ENCODE data around the gene VSTM2B.
"Not testable (repeated sequence)": the region's sequence is repeated elsewhere in the genome, so short reads cannot be mapped to it uniquely, and the experiment has no call there.

VSTM2B gene

GRCh38 chr19:29531458-29532025 is 5.7 kb downstream of the VSTM2B start:
- DNase-seq (ENCODE audit: low read depth), result no peak

- DNase-seq (ENCODE audit: low read depth), result no peak
Measured at GRCh38 chr19:29532097-29532496, 6.3 kb downstream of the VSTM2B start.

GRCh38 chr19:29532956-29533355 is 7.2 kb downstream of the VSTM2B start:
- DNase-seq (ENCODE audit: low read depth), result no peak

GRCh38 chr19:29533578-29534544 is 8.1 kb downstream of the VSTM2B start:
- no peak for DNase-seq (ENCODE audit: low read depth)

GRCh38 chr19:29535214-29535831 is 9.5 kb downstream of the VSTM2B start:
- no peak for DNase-seq (ENCODE audit: low read depth)

- no peak for DNase-seq (ENCODE audit: low read depth)
Measured at GRCh38 chr19:29535984-29536508, 10.3 kb downstream of the VSTM2B start.

- no peak for DNase-seq (ENCODE audit: low read depth)
Measured at GRCh38 chr19:29537181-29537580, 11.4 kb downstream of the VSTM2B start.

GRCh38 chr19:29537601-29538000 is 11.8 kb downstream of the VSTM2B start:
- DNase-seq (ENCODE audit: low read depth), result no peak

GRCh38 chr19:29538146-29538545 is 12.4 kb downstream of the VSTM2B start:
- no peak for DNase-seq (ENCODE audit: low read depth)

GRCh38 chr19:29538651-29539050 is 12.9 kb downstream of the VSTM2B start:
- DNase-seq (ENCODE audit: low read depth), result no peak

GRCh38 chr19:29539131-29539530 is 13.3 kb downstream of the VSTM2B start:
- DNase-seq (ENCODE audit: low read depth), result no peak

- DNase-seq (ENCODE audit: low read depth), result no peak
Measured at GRCh38 chr19:29539670-29540069, 13.9 kb downstream of the VSTM2B start.

GRCh38 chr19:29540114-29540513 is 14.3 kb downstream of the VSTM2B start:
- no peak for DNase-seq (ENCODE audit: low read depth)

- DNase-seq (ENCODE audit: low read depth), result no peak
Measured at GRCh38 chr19:29541473-29542253, 15.9 kb downstream of the VSTM2B start.

GRCh38 chr19:29542327-29542726 is 16.5 kb downstream of the VSTM2B start:
- no peak for DNase-seq (ENCODE audit: low read depth)

- DNase-seq (ENCODE audit: low read depth), result no peak
Measured at GRCh38 chr19:29542776-29543175, 17.0 kb downstream of the VSTM2B start.

- no peak for DNase-seq (ENCODE audit: low read depth)
Measured at GRCh38 chr19:29543381-29543780, 17.6 kb downstream of the VSTM2B start.

GRCh38 chr19:29544656-29545360 is 19.0 kb downstream of the VSTM2B start:
- no peak for DNase-seq (ENCODE audit: low read depth)

GRCh38 chr19:29545447-29545846 is 19.7 kb downstream of the VSTM2B start:
- not testable (repeated sequence) for DNase-seq (ENCODE audit: low read depth)

- no peak for DNase-seq (ENCODE audit: low read depth)
Measured at GRCh38 chr19:29545866-29546582, 20.2 kb downstream of the VSTM2B start.

Data from stimulated activated CD8-positive, alpha-beta memory T cell treated with anti-CD3 and anti-CD28 coated beads, Interleukin-4, amount 100 ng/mL, for 24 hours (primary cell).